Measurements from ENCODE around the gene PHF19. TPM values are rescaled to one million over a fixed set of nuclear protein-coding genes. Genes with fewer than 3 reads are reported as not detected.

The PHF19 gene
- total RNA-seq, 4 donors from 2014 or later, result 11.5 to 22.1 (median 17.8) TPM

- intact Hi-C loops (cut with DNase I; ENCODE audit: low total_unique reads), result no loop called here
- no peak overlapping the region for H3K4me3 ChIP-seq (ENCODE audit: low read depth, poor library complexity, severe bottlenecking)
- no peak for TF ChIP-seq CTCF (IDR thresholded peaks at IDR 0.05)
- no peak for TF ChIP-seq POLR2A (IDR thresholded peaks at IDR 0.05)
- no peak for DNase-seq (ENCODE audit: low spot score in 2 of 2)
- 78 to 94% methylated on average over 1 of the region's 1 CpG for WGBS, 2 donors
Observed at GRCh38 chr9:120851449-120851848, 25.5 kb downstream of the PHF19 start.

GRCh38 chr9:120850315-120850714, 26.7 kb downstream of the PHF19 start:
- H3K4me3 ChIP-seq (ENCODE audit: low read depth, poor library complexity, severe bottlenecking), result no peak overlapping the region
- no peak for DNase-seq (ENCODE audit: low spot score in 2 of 2)
- 94 to 97% methylated on average over 3 of the region's 3 CpGs for WGBS, 2 donors
- intact Hi-C loops (cut with DNase I; ENCODE audit: low total_unique reads), result no loop called here
- TF ChIP-seq POLR2A (IDR thresholded peaks at IDR 0.05) (no peak), CTCF (IDR thresholded peaks at IDR 0.05) (no peak)

- intact Hi-C loops (cut with DNase I; ENCODE audit: low total_unique reads), result no loop called here
- TF ChIP-seq CTCF (IDR thresholded peaks at IDR 0.05) (no peak), POLR2A (IDR thresholded peaks at IDR 0.05) (no peak)
- H3K4me3 ChIP-seq (ENCODE audit: low read depth, poor library complexity, severe bottlenecking), result no peak overlapping the region
- WGBS, 2 donors, result 85 to 94% methylated on average over 1 of the region's 1 CpG
- DNase-seq (ENCODE audit: low spot score in 2 of 2), result no peak
Observed at GRCh38 chr9:120846906-120847305, 30.1 kb downstream of the PHF19 start.

- 84 to 95% methylated on average over 3 of the region's 3 CpGs for WGBS, 2 donors
- DNase-seq (ENCODE audit: low spot score in 2 of 2), result no peak
- intact Hi-C loops (cut with DNase I; ENCODE audit: low total_unique reads), result no loop called here
Observed at GRCh38 chr9:120846251-120846889, 30.6 kb downstream of the PHF19 start.

GRCh38 chr9:120845255-120845654, 31.7 kb downstream of the PHF19 start:
- H3K4me3 ChIP-seq (ENCODE audit: low read depth, poor library complexity, severe bottlenecking), result no peak overlapping the region
- intact Hi-C loops (cut with DNase I; ENCODE audit: low total_unique reads), result no loop called here
- no peak for DNase-seq (ENCODE audit: low spot score in 2 of 2)
- TF ChIP-seq POLR2A (IDR thresholded peaks at IDR 0.05) (no peak), CTCF (IDR thresholded peaks at IDR 0.05) (no peak)

More at GRCh38 chr9:120846251-120846889, 30.6 kb downstream of the PHF19 start:
- no peak overlapping the region for H3K4me3 ChIP-seq (ENCODE audit: low read depth, poor library complexity, severe bottlenecking)
- TF ChIP-seq POLR2A (IDR thresholded peaks at IDR 0.05) (no peak), CTCF (IDR thresholded peaks at IDR 0.05) (no peak)

Measured in lower leg skin (tissue), 4 donors.